ENCODE measurements around the gene CYSTM1. TPM values are rescaled to one million over a fixed set of nuclear protein-coding genes. Genes with fewer than 3 reads are reported as not detected.

Gene CYSTM1
- total RNA-seq, 4 donors from 2014 or later: 21.0 to 66.4 (median 37.0) TPM

- no peak overlapping the region for H3K4me3 ChIP-seq
- TF ChIP-seq CTCF (IDR thresholded peaks at IDR 0.05) (no peak), POLR2A (IDR thresholded peaks at IDR 0.05) (no peak), POLR2AphosphoS5 (IDR thresholded peaks at IDR 0.05) (no peak), EP300 (IDR thresholded peaks at IDR 0.05) (no peak)
- DNase-seq (ENCODE audit: low spot score in 2 of 2): no peak
- WGBS: 71% methylated on average over 3 of the region's 3 CpGs
- no peaks in the 10 kb centered on the region for H3K27me3 ChIP-seq
- no peak overlapping the region for H3K27ac ChIP-seq
- no peaks in the 10 kb centered on the region for H3K9me3 ChIP-seq
- peaks cover 44% of the 10 kb centered on the region for H3K4me1 ChIP-seq
- no peaks in the 10 kb centered on the region for H3K36me3 ChIP-seq
Measured at GRCh38 chr5:140140435-140140834, 34.6 kb upstream of the CYSTM1 start.

GRCh38 chr5:140141241-140141640, 33.7 kb upstream of the CYSTM1 start:
- DNase-seq (ENCODE audit: low spot score in 2 of 2): no peak
- Histone ChIP-seq H3K4me1 (peaks cover 52% of the 10 kb centered on the region), H3K27ac (no peak overlapping the region), H3K9me3 (no peaks in the 10 kb centered on the region), H3K4me3 (no peak overlapping the region), H3K27me3 (no peaks in the 10 kb centered on the region), H3K36me3 (no peaks in the 10 kb centered on the region)
- TF ChIP-seq EP300 (IDR thresholded peaks at IDR 0.05) (no peak), CTCF (IDR thresholded peaks at IDR 0.05) (no peak), POLR2AphosphoS5 (IDR thresholded peaks at IDR 0.05) (no peak), POLR2A (IDR thresholded peaks at IDR 0.05) (no peak)

GRCh38 chr5:140142246-140142645, 32.7 kb upstream of the CYSTM1 start:
- Histone ChIP-seq H3K27ac (no peak overlapping the region), H3K36me3 (no peaks in the 10 kb centered on the region), H3K4me1 (peaks cover 56% of the 10 kb centered on the region), H3K9me3 (no peaks in the 10 kb centered on the region), H3K27me3 (no peaks in the 10 kb centered on the region), H3K4me3 (no peak overlapping the region)
- WGBS: 92% methylated on average over 4 of the region's 5 CpGs
- no peak for TF ChIP-seq POLR2AphosphoS5 (IDR thresholded peaks at IDR 0.05)
- TF ChIP-seq POLR2A (IDR thresholded peaks at IDR 0.05): no peak
- TF ChIP-seq EP300 (IDR thresholded peaks at IDR 0.05): no peak
- TF ChIP-seq CTCF (IDR thresholded peaks at IDR 0.05): no peak
- DNase-seq (ENCODE audit: low spot score in 2 of 2): no peak

- Histone ChIP-seq H3K9me3 (no peaks in the 10 kb centered on the region), H3K36me3 (no peaks in the 10 kb centered on the region), H3K4me3 (no peak overlapping the region), H3K4me1 (peaks cover 56% of the 10 kb centered on the region), H3K27ac (no peak overlapping the region), H3K27me3 (no peaks in the 10 kb centered on the region)
- 95% methylated on average over 7 of the region's 7 CpGs for WGBS
- no peak for DNase-seq (ENCODE audit: low spot score in 2 of 2)
- TF ChIP-seq POLR2A (IDR thresholded peaks at IDR 0.05): no peak
- no peak for TF ChIP-seq EP300 (IDR thresholded peaks at IDR 0.05)
Measured at GRCh38 chr5:140142856-140143255, 32.1 kb upstream of the CYSTM1 start.

- H3K4me1 ChIP-seq: peaks cover 56% of the 10 kb centered on the region
- WGBS: 84% methylated on average over 3 of the region's 3 CpGs
- no peak overlapping the region for H3K4me3 ChIP-seq
- no peak for DNase-seq (ENCODE audit: low spot score in 2 of 2)
- H3K36me3 ChIP-seq: no peaks in the 10 kb centered on the region
- no peaks in the 10 kb centered on the region for H3K9me3 ChIP-seq
- no peak for TF ChIP-seq POLR2A (IDR thresholded peaks at IDR 0.05)
- no peak for TF ChIP-seq POLR2AphosphoS5 (IDR thresholded peaks at IDR 0.05)
- no peak for TF ChIP-seq EP300 (IDR thresholded peaks at IDR 0.05)
- TF ChIP-seq CTCF (IDR thresholded peaks at IDR 0.05): no peak
- no peaks in the 10 kb centered on the region for H3K27me3 ChIP-seq
- H3K27ac ChIP-seq: no peak overlapping the region
Measured at GRCh38 chr5:140143521-140144258, 31.3 kb upstream of the CYSTM1 start.

Data from suprapubic skin (tissue), 4 donors.